ENCODE results near the gene PSMA7. TPM values are rescaled to one million over a fixed set of nuclear protein-coding genes. Genes with fewer than 3 reads are reported as not detected.
A peak's percentile ranks its signal among the peaks of the same experiment; 100 is the strongest.

Gene PSMA7
- total RNA-seq, 1 experiment from 2014 or later, result 822 TPM

GRCh38 chr20:62172666-62173065 is 29.5 kb upstream of the PSMA7 start:
- DNase-seq (ENCODE audit: low spot score), result no peak

GRCh38 chr20:62171245-62171644 is 28.1 kb upstream of the PSMA7 start:
- no peak for DNase-seq (ENCODE audit: low spot score)

DNA sequence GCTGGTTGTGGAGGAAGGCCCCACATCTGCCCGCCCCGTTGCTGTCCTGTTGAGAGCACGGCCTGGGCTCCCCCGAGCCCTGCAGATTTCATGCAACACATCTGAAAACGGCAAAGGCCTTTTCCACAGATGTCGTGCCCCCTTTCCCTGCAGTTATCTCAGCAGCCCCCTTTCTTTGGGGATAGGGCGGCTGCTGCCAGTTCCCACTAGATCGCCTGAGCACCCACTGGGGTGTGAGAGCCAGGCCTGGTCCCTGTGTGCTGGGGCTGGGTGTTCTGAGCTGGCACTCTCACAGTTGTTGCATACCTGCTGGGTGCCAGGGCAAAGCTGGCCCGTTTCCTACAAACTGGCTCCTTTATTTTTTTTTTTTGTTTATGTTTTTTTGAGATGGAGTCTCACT is 27.3 kb upstream of the PSMA7 start:
- DNase-seq (ENCODE audit: low spot score), result no peak

DNA sequence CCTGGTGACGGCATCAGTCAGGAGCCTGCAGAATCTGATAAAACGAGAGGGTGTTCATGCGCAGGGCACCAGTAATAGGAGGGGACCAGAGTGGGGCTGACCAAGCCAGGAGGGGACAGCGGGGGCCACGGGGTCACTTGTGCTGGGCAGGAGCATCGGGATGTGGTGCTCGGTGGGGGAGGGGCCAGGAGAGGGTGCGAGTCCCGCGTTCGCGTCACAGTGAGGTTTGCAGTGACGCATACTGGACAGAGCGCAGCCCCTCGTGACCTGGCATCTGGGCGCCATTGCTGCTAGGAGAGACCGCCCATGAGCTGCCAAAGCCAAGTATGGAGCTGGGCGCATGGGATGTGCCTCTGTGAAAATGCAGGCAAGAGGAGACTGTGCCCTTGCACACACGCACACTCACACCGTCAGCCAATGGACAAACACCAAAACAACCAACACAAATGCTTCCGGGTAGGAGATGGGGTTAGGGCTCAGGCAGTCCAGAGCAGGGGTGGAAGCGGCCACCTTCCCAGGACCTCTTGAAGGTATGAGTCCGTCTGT is 25.8 kb upstream of the PSMA7 start:
- no peak for DNase-seq (ENCODE audit: low spot score)

GRCh38 chr20:62168061-62168460 is 24.9 kb upstream of the PSMA7 start:
- DNase-seq (ENCODE audit: low spot score), result no peak

DNA sequence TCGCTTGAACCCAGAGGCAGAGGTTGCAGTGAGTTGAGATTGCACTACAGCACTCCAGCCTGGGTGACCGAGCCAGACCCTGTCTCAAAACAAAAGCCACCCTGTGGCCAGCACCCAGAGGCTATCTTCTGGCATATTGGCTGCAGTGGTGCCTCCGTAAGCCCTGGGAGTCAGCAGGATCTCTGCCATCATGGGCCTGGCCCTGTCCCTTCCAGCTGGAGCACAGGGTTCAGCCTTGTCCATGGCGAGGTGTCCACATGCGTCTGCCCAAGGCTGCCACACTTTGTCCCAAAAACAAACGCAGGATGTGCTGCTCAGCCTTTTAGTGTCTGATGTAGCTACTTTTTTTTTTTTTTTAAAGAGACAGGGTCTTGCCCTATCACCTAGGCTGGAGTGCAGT is 24.3 kb upstream of the PSMA7 start:
- no peak for DNase-seq (ENCODE audit: low spot score)

DNA sequence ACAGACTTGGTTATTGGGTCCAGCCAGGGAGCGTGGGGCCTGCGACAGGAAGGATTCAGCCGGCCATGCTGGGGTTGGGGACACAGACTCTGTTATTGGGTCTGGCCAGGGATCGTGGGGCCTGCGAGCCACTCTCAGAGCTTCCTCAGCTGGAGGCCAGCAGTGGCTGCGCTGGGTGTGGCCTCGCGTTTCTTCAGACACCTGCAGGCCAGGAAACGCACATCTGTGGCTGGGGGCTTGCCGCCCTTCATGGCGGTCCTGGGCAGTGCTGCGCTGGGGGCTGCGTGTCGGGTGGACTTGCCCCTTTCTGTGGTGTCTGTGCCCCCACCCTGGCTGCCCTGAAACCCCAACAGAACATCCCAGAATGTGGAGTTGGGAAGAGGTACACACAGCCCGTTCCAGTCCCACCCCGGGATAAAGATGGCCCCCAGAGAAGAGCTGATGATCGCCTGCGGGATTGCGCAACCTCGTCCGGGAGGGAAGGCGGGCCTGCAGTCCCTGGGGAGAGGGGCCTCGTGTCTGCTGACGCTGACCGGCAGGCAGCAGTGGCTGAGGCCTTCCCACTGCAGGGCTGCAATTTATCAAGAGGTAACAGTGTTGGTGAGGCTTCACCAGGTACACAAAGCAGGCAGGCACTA is 22.7 kb upstream of the PSMA7 start:
- DNase-seq (ENCODE audit: low spot score), result no peak

DNA sequence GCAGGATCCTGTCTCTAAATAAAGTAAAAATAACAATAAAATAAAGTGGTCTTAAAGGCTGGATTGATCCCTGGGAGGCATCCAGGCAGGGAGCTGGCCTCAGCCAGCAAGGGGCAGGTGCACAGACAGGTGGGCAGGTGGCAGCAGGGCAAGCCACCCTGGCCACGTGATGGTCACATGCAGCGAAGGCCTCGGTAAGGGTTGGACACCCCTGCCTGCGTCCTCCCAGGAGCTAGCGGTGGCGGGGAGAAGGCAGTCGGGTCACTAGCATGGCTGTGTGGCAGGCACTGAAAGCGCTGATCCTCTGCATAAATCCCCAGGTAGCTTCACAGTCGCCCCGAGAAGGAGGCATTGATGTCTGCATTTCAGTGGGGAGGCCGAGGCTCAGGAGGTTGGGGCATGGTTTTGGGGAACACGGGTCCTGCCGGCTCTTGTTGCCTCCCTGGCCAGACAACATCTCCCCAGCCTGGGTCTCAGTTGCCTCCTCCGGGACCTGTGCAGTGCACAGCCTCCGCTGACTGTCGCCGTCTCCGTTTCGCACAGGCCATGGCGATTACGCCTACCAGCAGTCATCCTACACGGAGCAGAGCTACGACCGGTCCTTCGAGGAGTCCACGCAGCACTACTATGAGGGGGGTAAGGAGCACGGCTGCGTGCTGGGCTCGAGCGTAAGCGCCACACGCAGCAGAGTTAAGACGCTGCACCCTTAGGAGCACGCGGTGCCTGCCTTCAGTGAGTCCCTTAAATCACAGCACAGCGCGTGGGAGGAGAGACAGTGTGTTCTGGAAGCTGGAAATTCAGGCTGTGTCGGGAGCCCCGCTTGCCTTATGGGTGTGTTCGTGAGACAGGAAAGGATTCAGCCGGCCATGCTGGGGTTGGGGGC is 21.9 kb upstream of the PSMA7 start:
- no peak for DNase-seq (ENCODE audit: low spot score)

GRCh38 chr20:62163986-62164762 is 21.0 kb upstream of the PSMA7 start:
- DNase-seq (ENCODE audit: low spot score), result no peak

DNA sequence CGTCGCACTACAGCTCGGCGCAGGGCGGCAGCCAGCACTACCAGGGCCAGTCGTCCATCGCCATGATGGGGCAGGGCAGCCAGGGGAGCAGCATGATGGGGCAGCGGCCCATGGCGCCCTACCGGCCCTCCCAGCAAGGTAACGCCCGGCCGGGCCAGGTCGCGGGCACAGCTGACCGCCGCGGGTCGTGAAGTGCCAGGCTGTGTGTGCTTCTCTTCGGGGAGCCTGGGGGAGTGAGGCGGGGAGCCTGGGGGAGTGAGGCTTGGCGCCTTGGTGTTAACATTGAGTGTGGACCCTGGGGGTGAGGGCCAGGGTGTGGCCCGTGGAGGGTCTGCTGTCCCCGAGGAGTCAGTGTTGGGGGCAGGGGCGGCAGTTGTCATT is 20.3 kb upstream of the PSMA7 start:
- DNase-seq (ENCODE audit: low spot score), result no peak

- no peak for DNase-seq (ENCODE audit: low spot score)
These were observed 19.7 kb upstream of the PSMA7 start for GRCh38 chr20:62162765-62163484.

DNA sequence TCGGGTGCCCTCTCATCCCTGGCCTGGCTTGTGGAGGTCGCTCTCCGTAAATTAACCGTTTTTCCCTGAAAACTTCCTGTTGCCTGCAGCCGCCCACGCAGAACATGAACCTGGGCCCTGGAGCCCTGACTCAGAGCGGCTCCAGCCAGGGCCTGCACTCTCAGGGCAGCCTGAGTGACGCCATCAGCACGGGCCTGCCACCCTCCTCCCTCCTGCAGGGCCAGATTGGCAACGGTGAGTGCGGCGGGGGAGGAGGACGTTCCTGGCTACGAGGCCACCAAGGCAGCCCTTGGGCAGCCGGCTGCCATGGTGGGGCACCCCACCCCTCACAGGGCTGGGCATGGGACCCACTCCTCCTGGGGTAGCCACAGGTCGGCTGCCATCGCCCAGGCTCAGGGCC is 18.2 kb upstream of the PSMA7 start:
- DNase-seq (ENCODE audit: low spot score), result no peak

GRCh38 chr20:62160876-62161275 is 17.7 kb upstream of the PSMA7 start:
- no peak for DNase-seq (ENCODE audit: low spot score)

GRCh38 chr20:62160253-62160652 is 17.1 kb upstream of the PSMA7 start:
- DNase-seq (ENCODE audit: low spot score), result no peak

DNA sequence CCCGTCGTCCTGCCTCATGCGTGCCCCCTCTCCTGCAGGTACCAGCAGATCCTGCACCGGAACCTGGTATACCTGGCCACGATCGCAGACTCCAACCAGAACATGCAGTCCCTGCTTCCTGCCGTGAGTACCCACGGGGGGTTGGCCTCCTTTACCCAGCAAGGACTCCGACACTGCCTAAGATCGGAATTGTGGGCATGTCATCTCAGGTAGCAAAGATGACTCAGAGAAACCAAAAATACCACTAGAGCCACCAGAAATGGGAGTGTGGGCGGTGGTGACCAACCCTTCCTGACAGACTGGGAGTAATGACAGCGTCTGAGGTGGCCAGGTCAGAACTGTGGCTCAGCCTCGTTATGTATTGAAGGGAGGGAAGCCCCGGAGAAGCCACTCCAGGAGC is 16.6 kb upstream of the PSMA7 start:
- DNase-seq (ENCODE audit: low spot score), result no peak

DNA sequence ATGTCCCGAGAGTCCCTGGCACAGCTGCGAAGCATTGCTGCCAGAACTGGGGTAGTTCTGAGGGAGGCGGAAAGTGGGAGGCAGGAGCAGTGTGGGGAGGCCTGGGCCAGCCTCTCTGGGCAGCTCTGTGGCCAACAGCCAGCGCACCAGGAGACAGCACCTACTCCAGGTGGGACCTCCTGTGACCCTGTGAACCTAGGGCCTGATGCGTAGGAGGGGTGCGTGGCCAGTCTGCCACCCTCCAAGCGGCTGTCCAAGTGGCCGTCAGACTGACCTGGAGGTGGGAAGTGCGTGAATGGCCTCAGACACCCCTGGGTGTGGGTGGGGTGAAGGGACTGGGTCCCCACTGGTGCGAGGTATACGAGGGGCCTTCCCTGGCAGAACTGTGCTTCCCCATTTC is 15.9 kb upstream of the PSMA7 start:
- no peak for DNase-seq (ENCODE audit: low spot score)

- DNase-seq (ENCODE audit: low spot score), result no peak
These were observed 15.3 kb upstream of the PSMA7 start for GRCh38 chr20:62158541-62158940.

DNA sequence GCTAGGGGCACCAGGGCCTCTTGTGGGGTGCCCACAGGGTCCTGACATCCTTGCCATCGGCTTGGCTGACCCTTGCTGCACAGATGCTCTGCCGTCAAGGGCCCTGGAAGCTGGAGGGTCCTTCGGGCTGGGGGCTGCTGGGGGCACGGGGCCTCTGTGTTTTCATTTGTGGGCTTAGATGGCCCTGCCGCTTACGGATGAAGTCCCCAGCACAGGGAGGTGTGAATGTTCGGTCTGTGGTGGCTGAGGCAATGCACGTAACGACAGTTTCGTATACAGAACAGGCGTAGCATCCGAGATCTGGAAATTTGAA is 14.8 kb upstream of the PSMA7 start:
- DNase-seq (ENCODE audit: low spot score), result no peak

DNA sequence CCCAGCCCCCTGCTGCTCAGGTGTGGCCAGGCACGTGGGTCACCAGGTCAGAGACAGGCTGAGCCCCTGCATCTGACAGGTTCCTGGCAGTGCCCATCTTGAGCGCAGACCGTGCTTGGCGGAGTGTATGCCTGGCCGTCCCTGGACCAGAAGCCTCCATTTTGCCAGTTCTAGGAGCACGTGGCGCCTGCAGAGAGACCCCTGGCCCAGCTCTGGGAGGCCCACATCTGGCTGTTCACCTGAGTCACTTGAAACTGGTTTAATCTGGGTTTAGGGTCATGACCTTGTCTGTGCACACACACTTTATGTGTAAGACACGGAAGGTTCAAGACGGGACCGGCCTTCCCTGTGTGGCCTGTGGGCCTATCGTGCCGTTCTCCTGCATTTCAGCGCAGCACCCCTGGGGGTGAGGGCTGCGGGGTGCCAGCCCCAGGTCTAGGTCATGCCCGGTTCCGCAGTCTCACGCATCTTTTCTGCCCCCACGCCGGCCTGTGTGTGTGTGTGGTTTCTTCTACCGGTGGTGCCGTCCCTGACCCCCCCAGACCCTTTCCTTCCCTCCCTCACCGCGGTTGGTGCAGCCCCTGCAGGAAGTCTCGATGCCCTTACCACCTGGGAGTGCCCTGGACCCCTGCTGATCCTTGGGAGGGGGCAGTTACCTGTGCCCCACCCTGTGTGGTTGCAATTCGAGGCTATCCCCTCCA is 14.3 kb upstream of the PSMA7 start:
- DNase-seq (ENCODE audit: low spot score), result no peak

DNA sequence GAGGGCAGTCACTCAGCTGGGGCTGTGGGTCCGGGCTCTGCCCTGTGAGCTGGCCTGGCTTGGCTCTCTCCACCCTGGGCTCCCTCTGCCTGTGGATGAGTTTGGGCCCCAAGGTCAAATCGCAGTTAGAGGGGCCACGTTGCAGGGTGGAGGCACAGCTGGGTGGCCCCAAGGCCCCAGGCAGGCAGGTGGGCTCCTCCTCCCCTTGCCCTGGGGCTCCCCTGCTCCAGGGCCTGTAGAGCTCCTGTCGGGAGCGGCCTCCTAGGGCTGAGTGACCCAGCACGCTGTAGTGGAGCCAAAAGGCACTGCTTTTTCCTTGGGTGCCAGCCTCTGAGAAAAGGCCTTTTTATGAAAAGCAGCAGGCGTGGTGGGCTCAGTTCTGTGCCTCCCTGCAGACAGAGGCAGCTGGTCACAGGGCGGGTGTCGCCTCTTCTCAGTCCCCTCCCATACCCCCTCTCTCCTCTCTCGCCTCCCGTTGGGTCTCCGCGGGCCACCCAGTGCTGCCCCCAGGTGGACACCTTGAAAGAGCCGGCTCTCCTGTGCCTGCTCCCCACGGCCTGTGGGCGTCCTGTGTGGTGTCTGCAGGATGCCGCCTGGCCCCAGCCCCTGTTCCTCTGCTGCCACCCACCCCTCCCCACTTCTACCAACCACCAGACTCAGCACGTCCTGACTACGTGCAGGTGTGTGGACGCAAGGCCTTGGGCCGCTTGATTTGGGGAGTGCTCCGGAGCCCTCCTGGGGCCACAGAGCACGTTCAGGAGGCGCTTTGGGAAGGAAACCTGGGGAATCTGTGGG is 13.6 kb upstream of the PSMA7 start:
- DNase-seq (ENCODE audit: low spot score), result peak; percentile 71

Data from HT-29 (cell line).